ENCODE data around the gene ENTPD2.

The ENTPD2 gene

DNA sequence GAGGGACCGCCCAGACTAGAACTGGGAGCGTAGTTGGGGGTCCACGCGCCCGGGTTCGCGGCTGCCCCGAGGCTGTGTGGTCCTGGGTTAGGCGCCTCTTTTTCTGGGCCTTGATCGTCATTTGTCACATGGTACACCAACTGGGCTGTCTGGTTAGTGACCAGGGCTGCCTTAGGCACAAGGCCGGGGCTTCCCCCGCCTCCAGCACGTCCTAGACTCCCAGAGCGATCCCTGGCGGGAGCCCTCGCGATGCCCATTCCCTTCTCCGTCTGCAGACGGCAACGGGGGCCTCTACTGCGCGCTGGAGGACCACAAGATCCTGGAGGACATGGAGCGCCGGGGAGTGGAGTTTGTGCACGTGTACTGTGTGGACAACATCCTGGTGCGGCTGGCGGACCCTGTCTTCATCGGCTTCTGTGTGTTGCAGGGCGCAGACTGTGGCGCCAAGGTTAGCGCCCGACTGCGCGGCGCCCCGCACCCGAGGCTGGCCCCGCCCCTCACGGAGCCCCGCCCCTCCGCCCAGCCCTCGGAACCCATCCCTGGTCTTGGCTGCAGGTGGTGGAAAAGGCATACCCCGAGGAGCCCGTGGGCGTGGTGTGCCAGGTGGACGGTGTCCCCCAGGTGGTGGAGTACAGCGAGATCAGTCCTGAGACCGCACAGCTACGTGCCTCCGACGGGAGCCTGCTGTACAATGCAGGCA is 25.0 kb upstream of the ENTPD2 start:
- DNase-seq, result no peak

DNA sequence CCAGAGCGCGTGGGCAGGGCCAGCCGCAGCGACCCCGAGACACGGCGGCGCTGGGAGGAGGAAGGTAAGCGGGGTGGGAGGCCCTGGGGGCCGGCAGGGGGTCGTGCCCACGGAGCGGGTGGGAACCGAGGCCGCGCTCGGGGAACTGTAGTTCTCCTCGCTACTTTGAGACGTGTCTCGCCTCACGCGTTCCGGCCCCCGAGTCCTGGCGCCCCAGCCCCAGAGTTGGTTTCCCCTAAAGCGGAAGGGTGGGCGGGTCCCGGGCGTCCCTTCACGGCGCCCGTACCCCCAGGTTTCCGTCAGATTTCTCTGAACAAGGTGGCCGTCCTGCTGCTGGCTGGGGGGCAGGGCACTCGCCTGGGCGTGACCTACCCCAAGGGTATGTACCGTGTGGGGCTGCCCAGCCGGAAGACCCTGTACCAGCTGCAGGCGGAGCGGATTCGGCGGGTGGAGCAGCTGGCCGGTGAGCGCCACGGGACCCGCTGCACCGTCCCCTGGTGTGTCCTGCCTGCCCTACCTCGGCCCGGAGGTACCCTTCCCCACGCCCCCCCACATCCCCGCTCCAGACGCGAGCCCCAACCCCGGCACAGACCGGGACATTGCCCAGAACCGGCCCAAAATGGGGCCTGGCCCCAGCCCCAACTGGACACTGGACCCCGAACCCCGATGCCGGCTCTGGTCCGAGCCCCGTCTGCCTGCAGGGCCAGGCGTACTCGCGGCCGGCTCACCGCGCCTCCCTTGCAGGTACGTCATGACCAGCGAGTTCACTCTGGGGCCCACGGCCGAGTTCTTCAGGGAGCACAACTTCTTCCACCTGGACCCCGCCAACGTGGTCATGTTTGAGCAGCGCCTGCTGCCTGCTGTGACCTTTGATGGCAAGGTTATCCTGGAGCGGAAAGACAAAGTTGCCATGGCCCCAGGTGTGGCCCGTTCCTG is 24.2 kb upstream of the ENTPD2 start:
- no peak for DNase-seq

GRCh38 chr9:137077010-137077747 is 23.3 kb upstream of the ENTPD2 start, which contains the start of gene UAP1L1:
TSS of gene UAP1L1 (plus strand) at chr9:137077517. CDS start at chr9:137077533, 16 bp downstream.
- DNase-seq, result peak; percentile 21

DNA sequence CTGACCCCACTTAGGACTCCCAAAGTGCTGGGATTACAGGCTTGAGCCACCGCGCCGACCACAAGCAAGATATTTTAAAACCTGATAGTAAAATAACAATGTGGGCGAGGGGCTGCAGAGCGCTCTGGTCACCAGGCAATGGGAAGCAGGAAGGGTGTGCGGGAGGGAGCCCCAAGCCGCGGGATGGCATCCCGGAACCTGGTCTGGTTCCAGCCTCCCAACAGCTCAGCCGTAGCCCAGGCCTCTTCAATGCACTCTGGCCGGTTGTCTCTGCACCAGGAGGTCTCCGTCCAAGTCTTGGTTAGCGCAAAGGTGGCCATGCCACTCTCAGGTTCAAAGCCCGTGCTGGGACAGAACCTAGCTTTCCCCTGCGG is 22.8 kb upstream of the ENTPD2 start:
- no peak for DNase-seq

DNA sequence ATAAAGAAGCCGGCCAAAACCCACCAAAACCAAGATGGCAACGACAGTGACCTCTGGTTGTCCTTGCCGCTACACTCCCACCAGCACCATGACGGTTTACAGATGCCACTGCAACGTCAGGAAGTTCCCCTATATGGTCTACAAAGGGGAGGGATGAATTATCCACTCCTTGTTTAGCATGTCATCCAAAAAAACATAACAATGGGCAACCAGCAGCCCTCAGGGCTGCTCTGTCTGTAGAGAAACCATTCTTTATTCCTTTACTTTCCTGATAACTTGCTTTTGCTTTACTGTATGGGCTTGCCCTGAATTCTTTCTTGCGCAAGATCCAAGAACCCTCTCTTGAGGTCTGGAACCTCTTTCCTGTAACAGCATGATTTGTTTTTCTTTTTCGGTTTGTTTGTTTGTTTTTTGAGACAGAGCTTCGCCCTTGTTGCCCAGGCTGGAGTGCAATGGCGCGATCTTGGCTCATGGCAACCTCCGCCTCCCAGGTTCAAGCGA is 21.5 kb upstream of the ENTPD2 start:
- DNase-seq, result no peak

- DNase-seq, result no peak
These were observed 20.9 kb upstream of the ENTPD2 start for GRCh38 chr9:137074657-137075274.

GRCh38 chr9:137073992-137074399 is 20.1 kb upstream of the ENTPD2 start:
- DNase-seq, result no peak

- DNase-seq, result no peak
These were observed 17.4 kb upstream of the ENTPD2 start for GRCh38 chr9:137071282-137071681.

GRCh38 chr9:137070906-137071275 is 17.0 kb upstream of the ENTPD2 start:
- DNase-seq, result no peak

DNA sequence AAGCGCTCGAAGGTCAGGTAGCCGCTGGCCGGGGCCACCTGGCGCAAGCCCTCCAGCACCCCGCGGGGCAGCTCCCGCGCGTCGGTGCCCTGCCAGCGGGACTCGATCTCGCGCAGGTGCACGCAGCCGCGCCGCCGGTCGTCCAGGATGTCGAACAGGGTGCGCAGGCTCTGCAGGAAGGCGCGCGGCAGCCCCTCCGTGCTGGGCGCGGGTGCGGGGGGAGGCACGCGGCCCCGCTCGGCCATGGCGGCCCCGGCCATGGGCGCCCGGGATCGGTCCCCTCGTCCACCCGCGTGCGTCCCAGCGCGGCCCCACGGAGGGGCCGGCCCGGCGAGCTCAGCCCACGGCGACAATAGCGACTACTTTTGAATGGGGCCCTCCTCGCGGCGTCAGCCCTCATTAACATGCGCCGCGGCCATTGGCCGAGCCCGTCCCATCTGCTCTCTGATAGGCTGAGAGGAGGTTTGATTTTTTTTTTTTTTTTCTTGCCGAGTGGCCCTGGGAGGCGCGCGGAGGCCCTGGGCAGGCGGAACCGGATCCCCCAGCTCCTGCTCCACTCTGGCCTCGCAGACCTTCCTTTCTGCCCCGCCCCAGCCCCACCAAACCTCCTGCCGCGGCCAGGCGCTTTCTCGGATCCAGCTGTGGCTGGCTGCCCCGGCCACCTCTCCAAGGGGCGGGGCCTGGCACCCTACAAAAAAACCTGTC is 16.5 kb upstream of the ENTPD2 start, which contains the start of gene SAPCD2:
TSS of gene SAPCD2 (minus strand) at position 357 of the 705 bp plus-strand sequence. CDS start at position 260, 97 bp downstream.
- peak; percentile 95 for DNase-seq

- no peak for DNase-seq
These were observed 15.7 kb upstream of the ENTPD2 start for GRCh38 chr9:137069508-137070091.

DNA sequence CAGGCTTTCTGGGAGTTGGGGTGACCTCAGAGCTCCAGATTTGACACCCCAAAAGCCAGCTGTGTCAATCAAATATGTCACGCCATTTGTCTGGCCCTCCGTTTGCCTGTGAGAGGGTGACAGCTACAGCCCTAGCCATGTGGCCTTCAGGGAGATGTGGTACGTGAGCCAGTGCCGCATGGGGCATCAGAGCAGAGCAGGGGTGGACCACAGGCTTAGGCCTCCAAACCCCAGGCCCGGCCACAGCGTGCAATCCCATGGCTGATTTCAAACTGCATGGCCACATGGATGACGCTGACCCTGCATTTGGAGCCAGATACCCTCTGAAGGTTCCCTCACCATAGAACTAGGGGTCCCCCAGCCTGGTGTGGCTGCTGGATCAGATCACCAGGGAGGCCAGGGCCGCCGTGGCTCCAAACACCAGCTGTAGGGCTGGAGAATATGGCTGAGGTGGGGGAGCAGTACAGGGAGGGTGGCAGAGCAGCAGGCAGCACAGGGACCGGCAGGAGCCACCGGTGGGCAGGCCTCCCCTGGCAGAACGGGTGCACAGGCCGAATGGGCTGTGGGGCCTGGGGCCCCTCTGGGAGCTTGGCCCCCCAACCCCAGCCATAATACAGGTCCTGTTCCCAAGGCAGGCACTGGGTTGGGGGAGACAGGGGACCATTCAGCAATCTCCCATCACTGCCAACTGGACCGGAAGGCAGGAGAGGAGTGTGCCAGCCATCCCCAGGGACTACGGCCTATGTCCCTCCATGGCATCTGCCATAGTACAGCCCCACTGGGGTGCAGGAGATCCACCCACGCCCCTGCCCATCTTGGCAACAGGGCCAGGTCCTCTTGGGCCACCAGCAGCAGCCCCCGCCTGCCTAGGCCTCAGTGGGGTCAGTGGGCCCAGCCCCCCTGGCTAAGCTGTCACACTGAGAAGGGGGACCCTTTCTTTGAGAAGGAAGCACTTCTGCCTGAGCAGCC is 15.0 kb upstream of the ENTPD2 start:
- DNase-seq, result no peak

- peak; percentile 84 for DNase-seq
These were observed 14.1 kb upstream of the ENTPD2 start for GRCh38 chr9:137067860-137068538.

GRCh38 chr9:137066096-137066861 is 12.4 kb upstream of the ENTPD2 start:
- DNase-seq, result no peak

DNA sequence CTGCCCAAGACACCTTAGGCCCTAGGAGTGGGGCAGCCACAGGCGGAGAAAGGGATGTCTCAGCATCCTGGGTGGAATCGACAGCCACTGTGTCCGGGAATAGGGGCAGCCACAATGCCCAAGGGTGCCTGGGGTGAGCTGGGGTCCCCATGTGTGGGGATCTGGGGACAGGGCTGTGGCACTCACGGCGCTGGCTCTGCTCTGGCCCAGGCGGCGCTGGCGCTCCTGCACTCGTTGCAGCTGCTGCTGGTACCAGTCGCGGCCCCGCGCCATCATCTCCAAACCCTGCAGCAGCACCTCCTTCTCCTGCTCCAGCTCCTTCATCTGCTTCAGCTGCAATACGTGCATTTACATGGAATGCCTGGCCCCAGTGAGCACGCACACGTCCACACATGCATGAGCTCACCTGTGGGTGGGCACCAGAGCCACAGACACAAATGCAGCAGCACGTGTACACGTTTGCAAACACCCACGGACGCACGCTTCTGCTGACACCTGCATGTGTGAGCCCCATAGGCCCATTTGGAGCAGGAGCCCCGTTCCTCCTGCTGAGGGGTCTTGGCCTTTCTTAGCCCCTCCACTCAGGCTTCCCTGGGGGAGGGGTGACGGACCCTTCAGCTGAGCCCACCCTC is 11.6 kb upstream of the ENTPD2 start:
- no peak for DNase-seq

- DNase-seq, result no peak
These were observed 11.0 kb upstream of the ENTPD2 start for GRCh38 chr9:137064880-137065164.

DNA sequence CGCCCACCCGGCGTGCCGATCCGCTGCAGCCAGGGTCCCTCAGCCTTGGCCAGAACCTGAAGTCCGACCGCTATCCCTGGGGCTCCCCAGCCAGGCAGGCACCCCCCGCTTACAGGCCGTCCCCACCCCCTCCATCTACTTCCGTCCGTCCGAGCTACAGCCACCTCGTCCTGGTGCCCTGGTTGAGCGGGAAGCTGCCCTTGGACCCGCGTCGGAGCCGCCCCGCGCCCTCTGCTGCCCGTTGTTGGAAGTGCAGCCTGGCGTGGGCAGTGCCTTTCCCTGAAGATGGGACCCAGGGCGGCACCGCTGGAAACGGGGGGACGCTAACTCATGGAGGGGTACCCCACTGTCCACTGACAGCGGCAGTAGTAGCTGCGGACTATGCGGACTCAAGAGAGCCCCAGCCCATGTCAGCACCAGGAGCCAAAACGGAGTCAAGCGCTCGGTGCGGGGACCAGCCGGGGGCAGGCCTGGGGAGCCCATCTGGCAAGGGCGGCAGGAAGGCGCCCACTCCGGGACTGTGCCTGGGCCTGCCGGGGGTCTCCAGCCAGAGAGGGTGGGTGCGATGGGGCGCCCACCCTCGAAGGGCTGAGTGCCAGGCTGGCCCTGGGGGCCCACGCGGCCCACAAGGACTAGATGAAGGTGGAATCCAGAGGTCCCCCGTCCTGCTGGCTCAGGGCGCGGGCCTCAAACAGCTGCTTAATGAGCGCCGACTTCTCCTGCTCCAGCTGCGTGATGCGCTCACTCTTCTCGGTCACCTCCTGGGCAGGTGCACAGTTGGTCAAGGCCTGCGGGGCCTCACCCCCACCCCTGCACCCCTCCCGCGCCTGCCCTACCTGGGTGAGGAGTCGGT is 10.4 kb upstream of the ENTPD2 start:
- DNase-seq, result peak; percentile 19

Data from NCI-H2029 (cell line).